Activated CD8-positive, alpha-beta memory T cell treated with anti-CD3 and anti-CD28 coated beads, Interleukin-2, amount 10 ng/mL, durations not matched to agents 7 days and 5 days (primary cell): ENCODE data around the gene C1orf50. TPM values are rescaled to one million over a fixed set of nuclear protein-coding genes. Genes with fewer than 3 reads are reported as not detected.

Experiments used
- ATAC-seq: fragments of 150-1000 bp; cut with Tn5 transposase; one replicate; pipeline ENCODE4 v1.10.0; 2021; ENCODE audit warnings: moderate library complexity
- CTCF ChIA-PET: fragments of 350-600 bp; sonication (Branson Sonifier 250); formaldehyde crosslinking; loops from one replicate; lab custom pipeline; 2021; ENCODE audit warnings: antibody characterized with exemption; lab: Charles Lee
- DNase-seq: peaks from one replicate; pipeline ENCODE4 v3.0.0-alpha.2; 2020
- H3K27ac Mint-ChIP-seq: one replicate; pipeline ENCODE4 v1.8.0; 2021; ENCODE audit warnings: mild to moderate bottlenecking, mixed read lengths
- H3K27me3 Mint-ChIP-seq: one replicate; pipeline ENCODE4 v1.8.0; 2021; ENCODE audit warnings: mixed read lengths
- H3K36me3 Mint-ChIP-seq: one replicate; pipeline ENCODE4 v1.8.0; 2021; ENCODE audit warnings: mild to moderate bottlenecking, mixed read lengths
- H3K4me1 Mint-ChIP-seq: one replicate; pipeline ENCODE4 v1.8.0; 2021; ENCODE audit warnings: mixed read lengths
- H3K4me3 Mint-ChIP-seq: one replicate; pipeline ENCODE4 v1.8.0; 2021; ENCODE audit warnings: mild to moderate bottlenecking, moderate library complexity, mixed read lengths
- H3K9me3 Mint-ChIP-seq: one replicate; pipeline ENCODE4 v1.8.0; 2022; ENCODE audit warnings: low read depth, mixed read lengths
- total RNA-seq, 2 experiments: library from RNA; stranded (reverse); gene quantifications; one replicate each; pipeline ENCODE4 v1.2.3, GENCODE V29; 2021

C1orf50 gene
- total RNA-seq, 2 experiments from 2014 or later = 4.6 to 10.3 TPM

DNA sequence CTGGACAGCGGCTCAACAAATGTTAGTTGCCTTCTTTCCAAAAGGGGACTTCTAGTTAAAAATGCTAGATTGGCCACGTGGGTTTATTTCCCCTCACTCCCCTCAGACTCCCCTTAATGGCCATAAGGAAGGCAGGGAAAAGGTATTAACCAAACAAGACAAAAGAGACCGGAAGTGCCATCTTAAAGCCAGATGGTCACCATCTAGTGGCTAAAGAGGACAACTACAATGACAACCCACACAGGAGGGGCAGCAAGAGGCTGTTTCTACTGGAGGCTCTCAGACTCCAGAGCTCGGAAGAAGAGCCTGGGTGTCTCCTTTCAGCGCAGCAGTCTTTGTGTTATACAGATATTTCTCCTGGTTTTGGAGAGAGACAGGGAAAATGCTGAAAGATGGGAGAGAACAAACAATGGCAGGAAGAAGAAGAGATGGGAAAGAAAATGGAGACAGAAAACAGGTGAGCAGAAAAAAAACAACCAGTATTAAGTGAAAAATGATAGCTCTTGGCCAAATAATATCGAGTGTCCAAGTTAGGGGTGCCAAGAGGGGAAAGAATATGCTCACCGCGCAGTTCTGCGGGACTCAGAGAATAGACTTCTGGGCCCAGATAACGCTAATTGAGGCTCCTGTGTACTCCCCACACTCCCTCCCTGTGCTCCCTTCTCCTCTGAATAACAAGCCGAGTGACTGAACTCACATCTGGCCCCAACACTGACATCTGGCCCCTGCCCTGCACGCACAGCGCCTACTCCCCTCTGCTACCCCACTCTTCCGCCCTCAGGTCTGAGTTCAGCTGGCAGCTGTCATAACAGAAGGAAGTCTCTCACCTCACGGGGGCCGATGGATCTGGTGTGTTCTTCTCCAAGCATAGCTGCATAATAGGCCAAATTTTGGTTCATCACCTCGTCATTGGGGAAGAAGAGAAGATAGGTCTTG is 9.8 kb upstream of the C1orf50 start:
- no peak overlapping the region for H3K27ac Mint-ChIP-seq
- no peaks in the 10 kb centered on the region for H3K4me1 Mint-ChIP-seq
- DNase-seq = no peak
- CTCF ChIA-PET = interaction anchor here (1.3 to 1.7 kb wide), 2 partner anchors 9 to 316 kb away, joined by 4 to 10 read pairs; partner anchors contain the start of genes C1orf50 and P3H1
- H3K4me3 Mint-ChIP-seq = no peak overlapping the region
- peak; percentile 66 for ATAC-seq
- no peaks in the 10 kb centered on the region for H3K27me3 Mint-ChIP-seq
- peaks cover 28% of the 10 kb centered on the region for H3K36me3 Mint-ChIP-seq
- no peaks in the 10 kb centered on the region for H3K9me3 Mint-ChIP-seq

GRCh38 chr1:42757892-42758275 is 9.2 kb upstream of the C1orf50 start:
- Mint-ChIP-seq H3K4me3 (no peak overlapping the region), H3K9me3 (no peaks in the 10 kb centered on the region), H3K27ac (no peak overlapping the region), H3K4me1 (no peaks in the 10 kb centered on the region), H3K27me3 (no peaks in the 10 kb centered on the region), H3K36me3 (peaks cover 23% of the 10 kb centered on the region)
- ATAC-seq (no peak), DNase-seq (no peak)
- CTCF ChIA-PET = interaction anchor here (0.7 to 1.7 kb wide), 3 partner anchors 9 to 316 kb away, joined by 3 to 10 read pairs (median 4); partner anchors contain the start of genes C1orf50 and P3H1

- H3K27me3 Mint-ChIP-seq = no peaks in the 10 kb centered on the region
- no peak overlapping the region for H3K4me3 Mint-ChIP-seq
- H3K27ac Mint-ChIP-seq = no peak overlapping the region
- no peaks in the 10 kb centered on the region for H3K4me1 Mint-ChIP-seq
- no peaks in the 10 kb centered on the region for H3K9me3 Mint-ChIP-seq
- ATAC-seq (no peak), DNase-seq (no peak)
- H3K36me3 Mint-ChIP-seq = peaks cover 21% of the 10 kb centered on the region
- CTCF ChIA-PET = interaction anchor here (0.7 to 1.6 kb wide), 2 partner anchors 21 to 315 kb away, joined by 3 to 4 read pairs; no protein-coding TSS in a partner anchor
Observed at GRCh38 chr1:42758641-42759040, 8.4 kb upstream of the C1orf50 start.

- Mint-ChIP-seq H3K4me1 (no peaks in the 10 kb centered on the region), H3K27me3 (no peaks in the 10 kb centered on the region), H3K36me3 (peaks cover 18% of the 10 kb centered on the region), H3K27ac (no peak overlapping the region), H3K9me3 (no peaks in the 10 kb centered on the region), H3K4me3 (no peak overlapping the region)
- CTCF ChIA-PET = interaction anchor here (1.6 kb wide), 1 partner anchor 21 kb away, joined by 4 read pairs; no protein-coding TSS in a partner anchor
- no peak for DNase-seq
- no peak for ATAC-seq
Observed at GRCh38 chr1:42759114-42759513, 7.9 kb upstream of the C1orf50 start.

DNA sequence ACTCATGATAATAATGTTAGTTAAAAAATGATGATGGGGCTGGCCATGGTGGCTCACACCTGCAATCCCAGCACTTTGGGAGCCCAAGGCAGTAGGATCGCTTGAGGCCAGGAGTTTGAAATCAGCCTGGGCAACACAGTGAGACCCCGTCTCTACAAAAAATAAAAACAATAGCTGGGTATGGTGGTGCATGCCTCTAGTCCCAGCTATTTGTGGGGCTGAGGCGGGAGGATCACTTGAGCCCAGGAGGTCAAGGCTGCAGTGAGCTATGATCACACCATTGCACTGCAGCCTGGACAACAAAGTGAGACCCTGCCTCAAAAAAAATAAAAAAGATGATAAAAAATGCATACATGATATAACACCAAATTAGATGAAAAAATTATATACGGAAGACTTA is 5.5 kb upstream of the C1orf50 start:
- CTCF ChIA-PET = no interaction called here
- ATAC-seq (no peak), DNase-seq (no peak)
- Mint-ChIP-seq H3K36me3 (peaks cover 4% of the 10 kb centered on the region), H3K4me3 (no peak overlapping the region), H3K9me3 (no peaks in the 10 kb centered on the region), H3K27ac (no peak overlapping the region), H3K4me1 (peaks cover 2% of the 10 kb centered on the region), H3K27me3 (no peaks in the 10 kb centered on the region)

- H3K36me3 Mint-ChIP-seq = peaks cover 2% of the 10 kb centered on the region
- no peak overlapping the region for H3K27ac Mint-ChIP-seq
- DNase-seq = no peak
- H3K4me1 Mint-ChIP-seq = peaks cover 2% of the 10 kb centered on the region
- H3K4me3 Mint-ChIP-seq = no peak overlapping the region
- no peak for ATAC-seq
- no peaks in the 10 kb centered on the region for H3K9me3 Mint-ChIP-seq
- CTCF ChIA-PET = no interaction called here
- H3K27me3 Mint-ChIP-seq = no peaks in the 10 kb centered on the region
Observed at GRCh38 chr1:42762269-42762668, 4.8 kb upstream of the C1orf50 start.

DNA sequence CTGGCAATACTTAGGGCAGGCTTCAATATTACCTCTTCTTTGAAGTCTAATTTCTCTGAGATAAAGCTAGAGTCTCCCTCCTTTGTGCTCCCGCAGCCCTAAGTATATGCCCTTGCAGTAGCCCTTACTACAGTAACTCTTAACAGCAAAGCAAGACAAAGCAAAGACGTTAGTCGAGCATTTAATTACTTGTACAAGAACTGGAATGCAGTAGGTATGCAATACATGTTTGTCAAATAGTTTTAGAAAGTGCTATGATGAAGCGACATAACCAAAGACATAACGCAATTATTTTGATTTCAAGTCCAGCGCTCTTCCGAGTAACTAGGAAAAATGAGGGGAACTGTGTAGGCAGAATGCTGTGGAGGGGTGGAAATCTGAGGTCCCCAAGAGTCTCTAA is 1.8 kb upstream of the C1orf50 start:
- no peak for ATAC-seq
- no peak overlapping the region for H3K27ac Mint-ChIP-seq
- peaks cover 6% of the 10 kb centered on the region for H3K36me3 Mint-ChIP-seq

DNA sequence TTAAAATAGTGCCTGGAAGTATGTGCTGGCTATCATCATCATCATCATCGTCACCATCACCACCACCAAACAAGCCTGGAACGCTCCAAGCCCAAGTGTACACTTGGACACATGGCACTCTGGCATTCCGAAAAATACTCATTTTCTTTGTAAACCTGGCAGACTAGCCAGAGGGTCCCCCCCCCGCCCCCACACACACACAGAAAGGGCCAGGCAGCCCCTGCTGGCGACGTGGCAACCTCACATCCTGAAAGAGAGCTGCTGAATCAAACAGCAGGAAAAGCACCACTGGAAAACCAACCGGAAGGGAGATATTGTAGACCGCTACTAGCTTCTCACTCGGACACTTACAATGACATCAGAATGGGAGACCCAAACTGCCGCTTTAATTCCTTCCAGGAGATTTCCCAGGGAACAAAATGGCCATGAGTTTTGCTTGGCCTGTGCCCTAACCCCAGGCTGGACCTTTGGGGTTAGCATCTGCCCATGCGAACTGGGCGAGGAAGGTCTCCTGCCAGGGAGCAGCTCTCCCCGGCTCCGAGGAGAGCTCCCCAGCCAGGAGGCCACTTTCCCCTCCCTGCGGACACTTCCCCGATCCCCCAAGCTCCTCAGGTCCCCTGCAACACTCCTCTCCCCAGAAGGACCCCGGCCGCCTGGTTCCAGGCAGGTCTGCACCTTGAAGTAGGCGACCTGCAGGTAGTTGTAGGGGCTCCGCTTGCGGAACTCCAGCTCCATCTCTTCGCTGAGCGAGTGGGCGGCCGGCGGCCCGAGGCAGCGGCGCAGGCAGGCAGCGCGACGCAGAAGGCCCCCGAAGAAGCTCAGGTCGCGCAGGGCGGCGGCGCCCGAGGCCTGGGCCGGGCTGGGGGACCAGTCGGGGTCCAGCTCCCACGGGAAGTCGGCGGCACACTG is 963 bp upstream of the C1orf50 start:
- ATAC-seq (peak; percentile 13), DNase-seq (peak; percentile 64)
- CTCF ChIA-PET = interaction anchor here (0.7 to 4.2 kb wide), 22 partner anchors 9 to 406 kb away, joined by 3 to 44 read pairs (median 5); partner anchors contain the start of genes CFAP57, EBNA1BP2, ERMAP and PPIH
- peaks cover 12% of the 10 kb centered on the region for H3K36me3 Mint-ChIP-seq
- H3K27me3 Mint-ChIP-seq = no peaks in the 10 kb centered on the region
- H3K4me1 Mint-ChIP-seq = peaks cover 29% of the 10 kb centered on the region
- H3K4me3 Mint-ChIP-seq = no peak overlapping the region
- no peaks in the 10 kb centered on the region for H3K9me3 Mint-ChIP-seq
- no peak overlapping the region for H3K27ac Mint-ChIP-seq

More for the DNA sequence above, 1.8 kb upstream of the C1orf50 start:
- Mint-ChIP-seq H3K9me3 (no peaks in the 10 kb centered on the region), H3K4me1 (peaks cover 23% of the 10 kb centered on the region), H3K27me3 (no peaks in the 10 kb centered on the region), H3K4me3 (no peak overlapping the region)
- CTCF ChIA-PET = interaction anchor here (0.9 to 4.2 kb wide), 12 partner anchors 8 to 307 kb away, joined by 3 to 44 read pairs (median 5); partner anchors contain the start of genes ERMAP, PPIH, SVBP and ZNF691
- DNase-seq = no peak

GRCh38 chr1:42767510-42768000 is 506 bp downstream of the C1orf50 start:
- DNase-seq (no peak), ATAC-seq (no peak)
- Mint-ChIP-seq H3K4me3 (no peak overlapping the region), H3K9me3 (no peaks in the 10 kb centered on the region), H3K27me3 (no peaks in the 10 kb centered on the region), H3K4me1 (peaks cover 34% of the 10 kb centered on the region), H3K36me3 (peaks cover 14% of the 10 kb centered on the region), H3K27ac (no peak overlapping the region)
- CTCF ChIA-PET = interaction anchor here (0.6 to 4.2 kb wide), 15 partner anchors 11 to 404 kb away, joined by 3 to 44 read pairs (median 6); partner anchors contain the start of genes CFAP57, EBNA1BP2, PPIH and YBX1

GRCh38 chr1:42768172-42768571 is 1.1 kb downstream of the C1orf50 start:
- DNase-seq (no peak), ATAC-seq (no peak)
- Mint-ChIP-seq H3K4me3 (no peak overlapping the region), H3K36me3 (peaks cover 17% of the 10 kb centered on the region), H3K27ac (no peak overlapping the region), H3K4me1 (peaks cover 37% of the 10 kb centered on the region), H3K9me3 (no peaks in the 10 kb centered on the region), H3K27me3 (no peaks in the 10 kb centered on the region)
- CTCF ChIA-PET = interaction anchor here (0.6 to 4.2 kb wide), 6 partner anchors 11 to 306 kb away, joined by 3 to 44 read pairs (median 5); no protein-coding TSS in a partner anchor

DNA sequence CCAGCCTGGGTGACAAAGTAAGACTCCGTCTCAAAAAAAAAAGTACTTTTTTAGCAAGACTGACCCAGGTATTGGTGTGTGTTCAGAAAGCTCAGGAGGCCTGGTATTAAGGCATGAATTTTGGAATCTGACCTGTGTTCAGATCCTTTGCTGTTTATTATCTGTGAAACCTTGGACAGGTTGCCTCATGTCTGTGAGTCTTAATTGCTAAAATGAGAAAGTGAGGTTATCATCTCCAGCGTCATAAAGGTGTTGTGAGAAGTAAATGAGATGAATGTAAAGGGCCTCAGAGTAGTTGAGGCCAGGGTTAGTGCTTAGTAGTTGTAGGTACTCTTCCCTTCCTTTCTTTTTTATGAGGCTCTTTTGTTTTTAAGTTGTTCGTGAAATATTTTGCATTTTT is 2.8 kb downstream of the C1orf50 start:
- Mint-ChIP-seq H3K36me3 (peaks cover 25% of the 10 kb centered on the region), H3K4me3 (no peak overlapping the region), H3K4me1 (peaks cover 37% of the 10 kb centered on the region), H3K27ac (no peak overlapping the region), H3K27me3 (no peaks in the 10 kb centered on the region), H3K9me3 (no peaks in the 10 kb centered on the region)
- CTCF ChIA-PET = interaction anchor here (4.2 kb wide), 1 partner anchor 9 kb away, joined by 44 read pairs; no protein-coding TSS in a partner anchor
- no peak for DNase-seq
- ATAC-seq = no peak

DNA sequence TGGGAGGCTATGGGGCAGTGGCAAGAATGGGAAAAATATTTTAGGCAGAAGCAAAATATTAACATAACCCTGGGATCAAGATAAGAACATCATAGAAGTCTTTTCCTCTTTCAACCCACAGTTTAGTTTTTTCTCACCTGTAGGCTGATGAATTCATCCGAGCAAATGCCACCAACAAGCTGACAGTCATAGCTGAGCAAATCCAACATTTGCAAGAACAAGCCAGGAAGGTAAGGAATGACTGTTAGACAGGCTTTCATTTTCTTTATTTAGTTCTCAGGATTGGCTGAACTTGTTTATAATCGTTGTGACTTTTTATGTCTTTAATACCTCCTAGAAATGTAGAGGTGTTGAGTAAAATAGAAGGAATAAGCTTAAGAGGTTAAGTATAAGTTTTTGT is 6.4 kb downstream of the C1orf50 start:
- Mint-ChIP-seq H3K27me3 (no peaks in the 10 kb centered on the region), H3K27ac (no peak overlapping the region), H3K4me1 (peaks cover 36% of the 10 kb centered on the region), H3K9me3 (no peaks in the 10 kb centered on the region), H3K36me3 (peaks cover 45% of the 10 kb centered on the region), H3K4me3 (no peak overlapping the region)
- no peak for DNase-seq
- no peak for ATAC-seq
- CTCF ChIA-PET = interaction anchor here (1.3 to 1.6 kb wide), 3 partner anchors 10 to 149 kb away, joined by 3 to 5 read pairs (median 4); no protein-coding TSS in a partner anchor
